K562 (cell line): ENCODE data around the gene MYCL. TPM values are rescaled to one million over a fixed set of nuclear protein-coding genes. Genes with fewer than 3 reads are reported as not detected.

Source experiments
- CBX1 ChIP-seq: sonication (generic); IDR thresholded peaks from 2 replicates; pipeline ENCODE4 v1.6.1; 2016; ENCODE audit warnings: antibody characterized with exemption, low read depth, mild to moderate bottlenecking
- HSF4 ChIP-seq: fragments of 250-450 bp; sonication (Bioruptor Pico); IDR thresholded peaks from 2 replicates; pipeline ENCODE4 v2.1.2; 2022; ENCODE audit warnings: mild to moderate bottlenecking, moderate library complexity, borderline replicate concordance
- JUN ChIP-seq, 2 experiments: sonication (generic) in 1 of 2; formaldehyde crosslinking in 1 of 2; IDR thresholded peaks; 2 replicates each; pipeline versions ENCODE4 v1.6.1 to v1.8.0; 2012 to 2022; ENCODE audit warnings: borderline replicate concordance in 2 of 2, mild to moderate bottlenecking in 2 of 2, improper control_type of control experiment in 1 of 2, low read depth in 1 of 2, low read length in 1 of 2, missing genetic modification reagents in 1 of 2
- KLF6 ChIP-seq: fragments of 250-450 bp; sonication (Bioruptor Pico); IDR thresholded peaks from 2 replicates; pipeline ENCODE4 v1.4.0; 2020; ENCODE audit warnings: mild to moderate bottlenecking, moderate library complexity, borderline replicate concordance
- LCOR ChIP-seq: sonication (generic); formaldehyde crosslinking; IDR thresholded peaks from 2 replicates; pipeline ENCODE4 v1.8.0; 2022; ENCODE audit warnings: mild to moderate bottlenecking, missing genetic modification reagents
- MCM7 ChIP-seq, 2 experiments: fragments of 450-650 bp; IDR thresholded peaks; 2 replicates each; pipeline ENCODE4 v1.6.1; 2016 to 2018
- NCOR1 ChIP-seq: fragments of 450-650 bp; IDR thresholded peaks from 2 replicates; pipeline ENCODE4 v1.6.1; 2016; ENCODE audit warnings: mild to moderate bottlenecking, moderate library complexity
- POLR2A ChIP-seq: fragments of 450-650 bp; conservative IDR thresholded peaks from 2 replicates; pipeline ENCODE4 v1.6.1; 2016
- RUNX1 ChIP-seq: sonication (generic); IDR thresholded peaks from 2 replicates; pipeline ENCODE4 v1.6.1; 2016; ENCODE audit warnings: antibody characterized with exemption, low read depth
- SMC3 ChIP-seq: conservative IDR thresholded peaks from 2 replicates; pipeline ENCODE4 v1.6.1; 2011; ENCODE audit warnings: low read depth, low read length, improper control_type of control experiment; ENCODE audit not compliant: insufficient read depth
- SP1 ChIP-seq: sonication (generic); formaldehyde crosslinking; IDR thresholded peaks from 2 replicates; pipeline ENCODE4 v1.8.1; 2022; ENCODE audit warnings: mild to moderate bottlenecking, missing genetic modification reagents
- TCF3 ChIP-seq: sonication (generic); formaldehyde crosslinking; IDR thresholded peaks from 2 replicates; pipeline ENCODE4 v1.4.0; 2020; ENCODE audit warnings: mild to moderate bottlenecking, missing genetic modification reagents
- ZFP30 ChIP-seq: fragments of 250-450 bp; sonication (Bioruptor Pico); IDR thresholded peaks from 2 replicates; pipeline ENCODE4 v1.8.0; 2022; ENCODE audit warnings: moderate library complexity, mild to moderate bottlenecking, inconsistent platforms, borderline replicate concordance
- ZNF644 ChIP-seq: fragments of 200-800 bp; sonication (Bioruptor generic); IDR thresholded peaks from 2 replicates; pipeline ENCODE4 v1.6.1; 2016; ENCODE audit warnings: low read depth, missing genetic modification characterization, missing compliant biosample characterization
- ZZZ3 ChIP-seq: fragments of 450-650 bp; IDR thresholded peaks from 2 replicates; pipeline ENCODE4 v1.6.1; 2016; ENCODE audit warnings: antibody characterized with exemption, mild to moderate bottlenecking, moderate library complexity
- polyA plus RNA-seq, 8 experiments: library from polyadenylated mRNA; depleted of rRNA in 4 of 8; stranded (reverse) in 5 of 8; unstranded in 3 of 8; fragments of >200 nt; fragmentation: Nextera tagmentation in 2 of 8; fragmentation: Illumina TruSeq in 1 of 8; extraction: Ambion mirVana in 2 of 8; extraction: Trizol in 1 of 8; gene quantifications; 2 replicates each; pipeline versions ENCODE4 v1.2.1 to v1.2.3, GENCODE V29; 2011 to 2014; ENCODE audit warnings: inconsistent platforms in 1 of 8, missing spikeins in 1 of 8
- total RNA-seq, 7 experiments: library from RNA; depleted of rRNA in 6 of 7; stranded (reverse); fragments of >200 nt in 6 of 7; fragmentation: Illumina TruSeq in 2 of 7; extraction: Trizol in 2 of 7; gene quantifications; 2 replicates each; pipeline versions ENCODE4 v1.2.1 to v1.2.3, GENCODE V29; 2011 to 2021; ENCODE audit warnings: low replicate concordance in 1 of 7
- TF ChIP-seq, protein P1 (sequence below): fragments of 450-650 bp; IDR thresholded peaks from 2 replicates; pipeline ENCODE4 v1.6.1; 2018; ENCODE audit warnings: mild to moderate bottlenecking, low read depth; ENCODE audit not compliant: partially characterized antibody
- TF ChIP-seq, protein P2 (sequence below): fragments of 250-450 bp; sonication (Bioruptor Pico); IDR thresholded peaks from 2 replicates; pipeline ENCODE4 v1.6.1; 2021; ENCODE audit warnings: mild to moderate bottlenecking
- TF ChIP-seq, protein P3 (sequence below): fragments of 450-650 bp; IDR thresholded peaks from 2 replicates; pipeline ENCODE4 v1.6.1; 2016
- TF ChIP-seq, protein P4 (sequence below): fragments of 250-450 bp; sonication (Bioruptor Pico); IDR thresholded peaks from 2 replicates; pipeline ENCODE4 v1.4.0; 2020; ENCODE audit warnings: mild to moderate bottlenecking, moderate library complexity
- TF ChIP-seq, protein P5 (sequence below): fragments of 250-450 bp; sonication (Bioruptor Pico); IDR thresholded peaks from 2 replicates; pipeline ENCODE4 v1.8.0; 2021; ENCODE audit warnings: borderline replicate concordance, mild to moderate bottlenecking, moderate library complexity; ENCODE audit not compliant: poor library complexity, severe bottlenecking

Gene MYCL
- total and polyA plus RNA-seq, 9 of the 15 experiments (the other 6 are each of a cell fraction or from before 2014, with no cell fraction given), result 3.5 to 22.0 (median 12.8) TPM

DNA sequence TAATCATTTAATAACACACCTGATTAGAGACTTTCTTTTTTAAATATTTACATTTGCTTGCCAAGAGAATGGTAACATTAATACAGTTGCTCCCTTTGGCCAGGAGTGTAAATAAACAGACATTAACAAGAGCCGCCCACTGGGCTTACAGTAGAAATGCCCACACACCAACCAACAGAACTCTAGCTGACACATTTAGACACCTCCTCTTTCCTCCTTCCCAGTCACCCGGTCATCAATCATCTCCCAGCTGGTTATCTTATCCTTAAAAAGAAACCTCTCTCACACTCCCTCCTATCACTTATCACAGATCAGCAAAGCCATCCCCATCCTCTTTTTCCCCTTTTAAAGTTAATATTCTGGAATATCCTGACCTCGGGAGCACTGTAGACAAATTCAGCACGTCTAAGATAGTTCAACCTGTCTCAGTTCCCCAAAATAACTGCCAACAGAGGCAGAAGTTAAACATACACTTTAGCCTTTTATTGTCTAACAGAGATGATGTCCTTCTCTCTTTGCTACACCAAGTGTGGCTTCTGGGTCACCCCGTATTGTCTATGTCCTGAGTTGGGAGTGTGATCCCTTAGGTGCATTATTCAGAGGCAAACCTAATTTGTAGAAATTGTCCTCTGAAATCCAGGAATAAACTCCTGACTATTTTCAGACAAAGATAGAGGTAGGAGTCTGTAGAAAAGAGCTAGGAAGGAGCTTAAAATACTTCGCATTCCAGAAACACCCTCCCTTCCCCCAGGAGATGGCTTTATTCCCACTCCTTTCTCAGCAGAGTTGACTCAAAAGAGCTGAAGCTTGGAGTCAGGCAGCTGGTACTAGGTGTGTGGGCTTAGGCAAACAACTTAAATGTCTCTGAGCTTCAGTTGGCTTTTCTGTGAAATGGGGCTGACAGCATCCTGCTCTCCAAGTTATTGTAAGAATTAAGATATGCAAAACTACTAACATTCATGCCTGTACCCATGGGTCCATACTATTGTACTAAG lies 8.8 kb downstream of the MYCL start (continued):
- TF ChIP-seq, protein P1, sequence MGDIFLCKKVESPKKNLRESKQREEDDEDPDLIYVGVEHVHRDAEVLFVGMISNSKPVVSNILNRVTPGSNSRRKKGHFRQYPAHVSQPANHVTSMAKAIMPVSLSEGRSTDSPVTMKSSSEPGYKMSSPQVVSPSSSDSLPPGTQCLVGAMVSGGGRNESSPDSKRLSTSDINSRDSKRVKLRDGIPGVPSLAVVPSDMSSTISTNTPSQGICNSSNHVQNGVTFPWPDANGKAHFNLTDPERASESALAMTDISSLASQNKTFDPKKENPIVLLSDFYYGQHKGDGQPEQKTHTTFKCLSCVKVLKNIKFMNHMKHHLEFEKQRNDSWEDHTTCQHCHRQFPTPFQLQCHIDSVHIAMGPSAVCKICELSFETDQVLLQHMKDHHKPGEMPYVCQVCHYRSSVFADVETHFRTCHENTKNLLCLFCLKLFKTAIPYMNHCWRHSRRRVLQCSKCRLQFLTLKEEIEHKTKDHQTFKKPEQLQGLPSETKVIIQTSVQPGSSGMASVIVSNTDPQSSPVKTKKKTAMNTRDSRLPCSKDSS, result no peak
- no peak; the same call in 1 of the 2 replicates for TF ChIP-seq SP1 (CRISPR knock-in tag)
- no peak for TF ChIP-seq SMC3
- no peak for TF ChIP-seq POLR2A
- TF ChIP-seq CBX1, result no peak
- TF ChIP-seq ZNF644 (tag), result peak; percentile 83; the same call in 1 of the 2 replicates
- TF ChIP-seq, protein P2, sequence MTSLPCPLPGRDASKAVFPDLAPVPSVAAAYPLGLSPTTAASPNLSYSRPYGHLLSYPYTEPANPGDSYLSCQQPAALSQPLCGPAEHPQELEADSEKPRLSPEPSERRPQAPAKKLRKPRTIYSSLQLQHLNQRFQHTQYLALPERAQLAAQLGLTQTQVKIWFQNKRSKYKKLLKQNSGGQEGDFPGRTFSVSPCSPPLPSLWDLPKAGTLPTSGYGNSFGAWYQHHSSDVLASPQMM (CRISPR knock-in tag), result no peak
- no peak for TF ChIP-seq HSF4 (CRISPR knock-in tag)
- peak; percentile 95 for TF ChIP-seq NCOR1
- TF ChIP-seq, protein P3, sequence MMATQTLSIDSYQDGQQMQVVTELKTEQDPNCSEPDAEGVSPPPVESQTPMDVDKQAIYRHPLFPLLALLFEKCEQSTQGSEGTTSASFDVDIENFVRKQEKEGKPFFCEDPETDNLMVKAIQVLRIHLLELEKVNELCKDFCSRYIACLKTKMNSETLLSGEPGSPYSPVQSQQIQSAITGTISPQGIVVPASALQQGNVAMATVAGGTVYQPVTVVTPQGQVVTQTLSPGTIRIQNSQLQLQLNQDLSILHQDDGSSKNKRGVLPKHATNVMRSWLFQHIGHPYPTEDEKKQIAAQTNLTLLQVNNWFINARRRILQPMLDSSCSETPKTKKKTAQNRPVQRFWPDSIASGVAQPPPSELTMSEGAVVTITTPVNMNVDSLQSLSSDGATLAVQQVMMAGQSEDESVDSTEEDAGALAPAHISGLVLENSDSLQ, result peak; percentile 98
- no peak for TF ChIP-seq RUNX1
- no peak for TF ChIP-seq ZZZ3
- TF ChIP-seq, protein P4, sequence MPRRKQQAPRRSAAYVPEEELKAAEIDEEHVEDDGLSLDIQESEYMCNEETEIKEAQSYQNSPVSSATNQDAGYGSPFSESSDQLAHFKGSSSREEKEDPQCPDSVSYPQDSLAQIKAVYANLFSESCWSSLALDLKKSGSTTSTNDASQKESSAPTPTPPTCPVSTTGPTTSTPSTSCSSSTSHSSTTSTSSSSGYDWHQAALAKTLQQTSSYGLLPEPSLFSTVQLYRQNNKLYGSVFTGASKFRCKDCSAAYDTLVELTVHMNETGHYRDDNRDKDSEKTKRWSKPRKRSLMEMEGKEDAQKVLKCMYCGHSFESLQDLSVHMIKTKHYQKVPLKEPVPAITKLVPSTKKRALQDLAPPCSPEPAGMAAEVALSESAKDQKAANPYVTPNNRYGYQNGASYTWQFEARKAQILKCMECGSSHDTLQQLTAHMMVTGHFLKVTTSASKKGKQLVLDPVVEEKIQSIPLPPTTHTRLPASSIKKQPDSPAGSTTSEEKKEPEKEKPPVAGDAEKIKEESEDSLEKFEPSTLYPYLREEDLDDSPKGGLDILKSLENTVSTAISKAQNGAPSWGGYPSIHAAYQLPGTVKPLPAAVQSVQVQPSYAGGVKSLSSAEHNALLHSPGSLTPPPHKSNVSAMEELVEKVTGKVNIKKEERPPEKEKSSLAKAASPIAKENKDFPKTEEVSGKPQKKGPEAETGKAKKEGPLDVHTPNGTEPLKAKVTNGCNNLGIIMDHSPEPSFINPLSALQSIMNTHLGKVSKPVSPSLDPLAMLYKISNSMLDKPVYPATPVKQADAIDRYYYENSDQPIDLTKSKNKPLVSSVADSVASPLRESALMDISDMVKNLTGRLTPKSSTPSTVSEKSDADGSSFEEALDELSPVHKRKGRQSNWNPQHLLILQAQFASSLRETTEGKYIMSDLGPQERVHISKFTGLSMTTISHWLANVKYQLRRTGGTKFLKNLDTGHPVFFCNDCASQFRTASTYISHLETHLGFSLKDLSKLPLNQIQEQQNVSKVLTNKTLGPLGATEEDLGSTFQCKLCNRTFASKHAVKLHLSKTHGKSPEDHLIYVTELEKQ (CRISPR knock-in tag), result no peak
- TF ChIP-seq LCOR, result peak; percentile 91
- no peak; a peak in 1 of 4 replicates for TF ChIP-seq MCM7 (IDR thresholded peaks at IDR 0.05)
- TF ChIP-seq TCF3 (CRISPR knock-in tag), result peak; percentile 91
- no peak for TF ChIP-seq KLF6 (CRISPR knock-in tag)
- TF ChIP-seq, protein P5, sequence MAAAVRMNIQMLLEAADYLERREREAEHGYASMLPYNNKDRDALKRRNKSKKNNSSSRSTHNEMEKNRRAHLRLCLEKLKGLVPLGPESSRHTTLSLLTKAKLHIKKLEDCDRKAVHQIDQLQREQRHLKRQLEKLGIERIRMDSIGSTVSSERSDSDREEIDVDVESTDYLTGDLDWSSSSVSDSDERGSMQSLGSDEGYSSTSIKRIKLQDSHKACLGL, result no peak
- TF ChIP-seq JUN (IDR thresholded peaks at IDR 0.05; ENCODE audit: borderline replicate concordance, low read depth, low read length), result peak; percentile 76; the same call in 1 of the 2 replicates
- no peak for TF ChIP-seq JUN (CRISPR knock-in tag; IDR thresholded peaks at IDR 0.05; ENCODE audit: borderline replicate concordance)
- no peak for TF ChIP-seq ZFP30 (CRISPR knock-in tag)
